H1 (cell line): Measurements from ENCODE around the gene AP3D1. TPM values are rescaled to one million over a fixed set of nuclear protein-coding genes. Genes with fewer than 3 reads are reported as not detected.

Source experiments
- CTCF ChIP-seq, 3 experiments: IDR thresholded peaks; 1 replicate in 2 of 3; 2 replicates in 1 of 3; pipeline versions ENCODE4 v1.5.1 to v1.6.1; 2011; ENCODE audit warnings: low read length in 3 of 3, mild to moderate bottlenecking in 3 of 3, inconsistent platforms in 2 of 3, low read depth in 1 of 3, moderate library complexity in 1 of 3; ENCODE audit not compliant: insufficient read depth in 1 of 3; ENCODE audit errors: control extremely low read depth in 1 of 3
- polyA plus RNA-seq, 7 experiments: library from polyadenylated mRNA; depleted of rRNA in 3 of 7; stranded (reverse) in 5 of 7; unstranded in 2 of 7; fragments of >200 nt in 5 of 7; fragments of 200-250 nt in 2 of 7; gene quantifications; 1 replicate in 5 of 7; 2 replicates in 1 of 7; 4 replicates in 1 of 7; pipeline versions ENCODE4 v1.2.1 to v1.2.3, GENCODE V29; 2011 to 2013; ENCODE audit warnings: missing spikeins in 2 of 7, mixed read lengths in 2 of 7
- total RNA-seq: library from RNA; stranded (reverse); fragmentation: NEBNext Ultra II Directional; extraction: Animal tissue kit (Norgen Biotek cat#: 25700); gene quantifications from 2 replicates; pipeline ENCODE4 v1.2.1, GENCODE V29; 2021

Gene AP3D1
- total and polyA plus RNA-seq, 2 of the 8 experiments (the other 6 are each of a cell fraction or from before 2014, with no cell fraction given), result 161 to 174 TPM

- TF ChIP-seq CTCF (IDR thresholded peaks at IDR 0.05; ENCODE audit: control extremely low read depth in 1 of 3, insufficient read depth in 1 of 3, low read depth in 1 of 3, low read length in 3 of 3), result no peak
These were observed 24.4 kb downstream of the AP3D1 start (continued) for GRCh38 chr19:2126879-2127518.
